Erythroblast (primary cell): Measurements from ENCODE around the gene TAS1R2.

Experiments used
- GATA1 ChIP-seq: IDR thresholded peaks from 2 replicates; pipeline ENCODE4 v1.6.1; 2011; ENCODE audit warnings: low read depth, mild to moderate bottlenecking, control low read depth, low read length, moderate library complexity
- POLR2A ChIP-seq: IDR thresholded peaks from 2 replicates; pipeline ENCODE4 v1.6.1; 2011; ENCODE audit warnings: mild to moderate bottlenecking, low read length

DNA sequence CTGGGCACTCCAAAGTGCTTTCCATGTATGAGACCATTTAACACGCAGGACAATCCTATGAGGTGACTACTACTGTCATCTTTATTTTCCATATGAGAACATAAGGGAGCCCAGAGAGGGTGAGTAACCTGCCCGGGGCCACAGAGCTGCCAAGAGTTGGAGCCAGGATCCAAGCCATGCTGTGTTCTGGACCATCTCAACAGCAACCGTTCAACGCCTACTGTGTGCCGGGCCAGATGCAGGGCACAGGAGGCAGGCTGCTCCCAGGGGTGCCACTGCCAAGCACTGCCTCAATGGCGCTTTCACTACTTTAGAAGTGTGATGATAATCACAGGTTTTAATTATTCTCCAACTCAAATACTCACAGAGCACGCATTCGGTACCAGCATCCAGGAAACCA, 39.1 kb upstream of the TAS1R2 start:
- TF ChIP-seq POLR2A: no peak
- no peak for TF ChIP-seq GATA1
